HEK293T (cell line): ENCODE results near the gene TMEM119.

Source experiments
- ARNT ChIP-seq: fragments of 450-650 bp; IDR thresholded peaks from 2 replicates; pipeline ENCODE4 v1.6.1; 2017; ENCODE audit warnings: mild to moderate bottlenecking
- BHLHE40 ChIP-seq: fragments of 450-650 bp; IDR thresholded peaks from 2 replicates; pipeline ENCODE4 v1.6.1; 2016; ENCODE audit warnings: mild to moderate bottlenecking, moderate library complexity, borderline replicate concordance
- HDGF ChIP-seq: fragments of 450-650 bp; IDR thresholded peaks from 2 replicates; pipeline ENCODE4 v1.6.1; 2017; ENCODE audit warnings: antibody characterized with exemption, borderline replicate concordance
- SP1 ChIP-seq: fragments of 450-650 bp; IDR thresholded peaks from 2 replicates; pipeline ENCODE4 v1.6.1; 2017
- ZNF384 ChIP-seq: fragments of 450-650 bp; IDR thresholded peaks from 2 replicates; pipeline ENCODE4 v1.6.1; 2016

- TF ChIP-seq ZNF384, result no peak
- no peak for TF ChIP-seq BHLHE40
- TF ChIP-seq ARNT, result no peak
- TF ChIP-seq SP1, result no peak
- no peak for TF ChIP-seq HDGF
Measured at GRCh38 chr12:108564724-108565123, 33.2 kb downstream of the TMEM119 start.
